ENCODE data around the gene GPR156. TPM values are rescaled to one million over a fixed set of nuclear protein-coding genes. Genes with fewer than 3 reads are reported as not detected.

The GPR156 gene
- total and polyA plus RNA-seq, 2 experiments from 2014 or later, result not detected

DNA sequence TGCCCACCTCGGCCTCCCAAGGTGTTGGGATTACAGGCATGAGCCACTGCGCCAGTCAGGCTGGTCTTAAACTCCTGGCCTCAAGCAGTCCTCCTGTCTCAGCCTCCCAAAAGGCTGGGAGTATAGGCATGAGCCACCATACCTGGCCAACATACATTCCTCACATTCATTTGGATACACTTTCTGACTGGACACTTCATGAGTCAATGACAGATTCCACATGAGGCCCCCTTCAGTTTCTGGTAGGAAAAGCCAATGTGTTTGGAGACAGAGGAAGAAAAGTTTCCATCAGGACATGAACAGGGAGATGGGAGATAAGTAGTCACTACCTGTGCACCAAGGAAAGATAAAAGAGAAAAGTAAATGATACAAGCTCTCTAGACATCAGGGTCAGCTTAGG, 141.3 kb downstream of the GPR156 start:
- H3K4me1 ChIP-seq (ENCODE audit: insufficient read depth), result peaks cover 27% of the 10 kb centered on the region
- H3K9me2 ChIP-seq (ENCODE audit: insufficient read depth), result no peaks in the 10 kb centered on the region
- H3K4me3 ChIP-seq, result no peak overlapping the region
- no peaks in the 10 kb centered on the region for H3K79me2 ChIP-seq (ENCODE audit: insufficient read depth)
- H3K27ac ChIP-seq, result no peak overlapping the region
- no peaks in the 10 kb centered on the region for H3K27me3 ChIP-seq (replicated peaks; ENCODE audit: insufficient read depth)
- H3F3A ChIP-seq (ENCODE audit: insufficient read depth), result peaks cover 20% of the 10 kb centered on the region
- H2AFZ ChIP-seq, result no peak overlapping the region
- H3K9ac ChIP-seq, result no peak overlapping the region
- no peak overlapping the region for H3K4me2 ChIP-seq (ENCODE audit: unreplicated experiment)
- in situ Hi-C loops (cut with MboI), result no loop called here
- H3K9me3 ChIP-seq (ENCODE audit: low read depth), result no peaks in the 10 kb centered on the region
- WGBS, 2 experiments (ENCODE audit: low coverage in 1 of 2, low lambda C conversion rate in 2 of 2, missing lambda C conversion rate in 2 of 2), result 100% methylated on average over 2 of the region's 2 CpGs
- no peaks in the 10 kb centered on the region for H3K36me3 ChIP-seq (ENCODE audit: low read depth)
- DNase-seq, result no peak
- H4K20me1 ChIP-seq (ENCODE audit: insufficient read depth), result no peaks in the 10 kb centered on the region
- TF ChIP-seq EZH2phosphoT487 (IDR thresholded peaks at IDR 0.05; ENCODE audit: insufficient read depth, low read depth) (no peak), EZH2 (IDR thresholded peaks at IDR 0.05; ENCODE audit: insufficient read depth, poor library complexity, severe bottlenecking) (no peak)

DNA sequence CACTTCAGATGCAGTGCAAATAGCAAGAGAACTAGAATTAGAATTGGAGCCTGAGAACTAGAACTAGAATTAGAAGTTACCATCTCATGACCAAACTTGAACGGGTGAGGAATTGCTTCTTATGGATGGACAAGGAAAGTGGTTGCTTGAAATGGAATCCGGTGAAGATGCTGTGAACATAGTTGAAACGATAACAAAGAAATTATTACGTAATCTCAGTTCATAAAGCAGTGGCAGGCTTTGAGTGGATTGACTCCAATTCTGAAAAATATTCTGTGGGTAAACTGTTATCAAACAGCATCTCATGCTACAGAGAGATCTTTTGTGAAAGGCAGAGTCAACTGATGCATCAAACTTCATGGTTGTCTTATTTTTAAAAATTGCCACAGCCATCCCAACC, 142.8 kb downstream of the GPR156 start:
- Histone ChIP-seq H3K9me3 (ENCODE audit: low read depth) (no peaks in the 10 kb centered on the region), H3K4me2 (ENCODE audit: unreplicated experiment) (no peak overlapping the region), H2AFZ (peak overlapping the region; percentile 40; the same call in 1 of the 2 replicates), H3K9ac (no peak overlapping the region), H3K4me3 (no peak overlapping the region), H3F3A (ENCODE audit: insufficient read depth) (peaks cover 20% of the 10 kb centered on the region), H4K20me1 (ENCODE audit: insufficient read depth) (no peaks in the 10 kb centered on the region), H3K36me3 (ENCODE audit: low read depth) (no peaks in the 10 kb centered on the region), H3K27ac (no peak overlapping the region), H3K9me2 (ENCODE audit: insufficient read depth) (no peaks in the 10 kb centered on the region), H3K4me1 (ENCODE audit: insufficient read depth) (peaks cover 27% of the 10 kb centered on the region), H3K27me3 (replicated peaks; ENCODE audit: insufficient read depth) (no peaks in the 10 kb centered on the region), H3K79me2 (ENCODE audit: insufficient read depth) (no peaks in the 10 kb centered on the region)
- no peak for DNase-seq
- no peak for TF ChIP-seq EZH2 (IDR thresholded peaks at IDR 0.05; ENCODE audit: insufficient read depth, poor library complexity, severe bottlenecking)
- no peak for TF ChIP-seq EZH2phosphoT487 (IDR thresholded peaks at IDR 0.05; ENCODE audit: insufficient read depth, low read depth)
- WGBS, 2 experiments (ENCODE audit: low coverage in 1 of 2, low lambda C conversion rate in 2 of 2, missing lambda C conversion rate in 2 of 2), result 56 to 61% methylated on average over 4 of the region's 4 CpGs
- in situ Hi-C loops (cut with MboI), result no loop called here

DNA sequence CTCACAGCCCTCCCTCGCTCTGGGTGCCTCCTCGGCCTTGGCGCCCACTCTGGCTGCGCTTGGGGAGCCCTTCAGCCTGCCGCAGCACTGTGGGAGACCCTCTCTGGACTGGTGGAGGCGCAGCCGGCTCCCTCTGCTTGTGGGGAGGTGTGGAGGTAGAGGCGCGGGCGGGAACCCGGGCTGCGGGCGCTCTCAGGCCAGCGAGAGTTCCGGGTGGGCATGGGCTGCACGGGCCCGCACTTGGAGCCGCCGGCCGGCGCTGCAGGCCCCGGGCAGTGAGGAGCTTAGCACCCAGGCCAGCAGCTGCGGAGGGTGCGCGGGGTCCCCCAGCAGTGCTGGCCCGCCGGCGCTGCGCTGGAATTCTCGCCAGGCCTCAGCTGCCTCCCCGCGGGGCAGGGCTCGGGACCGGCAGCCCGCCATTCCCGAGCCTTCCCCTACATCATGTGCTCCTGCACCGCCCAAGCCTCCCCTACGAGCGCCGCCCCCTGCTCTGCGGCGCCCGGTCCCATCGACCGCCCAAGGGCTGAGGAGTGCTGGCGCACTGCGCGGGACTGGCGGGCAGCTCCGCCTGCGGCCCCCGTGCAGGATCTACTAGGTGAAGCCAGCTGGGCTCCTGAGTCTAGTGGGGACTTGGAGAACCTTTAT, 144.8 kb downstream of the GPR156 start:
- Histone ChIP-seq H3K4me2 (ENCODE audit: unreplicated experiment) (no peak overlapping the region), H3K9me3 (ENCODE audit: low read depth) (no peaks in the 10 kb centered on the region), H2AFZ (no peak overlapping the region), H3K9ac (no peak overlapping the region), H4K20me1 (ENCODE audit: insufficient read depth) (no peaks in the 10 kb centered on the region), H3F3A (ENCODE audit: insufficient read depth) (peaks cover 12% of the 10 kb centered on the region), H3K79me2 (ENCODE audit: insufficient read depth) (no peaks in the 10 kb centered on the region), H3K4me3 (no peak overlapping the region), H3K9me2 (ENCODE audit: insufficient read depth) (no peaks in the 10 kb centered on the region), H3K36me3 (ENCODE audit: low read depth) (no peaks in the 10 kb centered on the region), H3K4me1 (ENCODE audit: insufficient read depth) (peaks cover 29% of the 10 kb centered on the region), H3K27ac (no peak overlapping the region), H3K27me3 (replicated peaks; ENCODE audit: insufficient read depth) (no peaks in the 10 kb centered on the region)
- no peak for TF ChIP-seq EZH2phosphoT487 (IDR thresholded peaks at IDR 0.05; ENCODE audit: insufficient read depth, low read depth)
- no peak for TF ChIP-seq EZH2 (IDR thresholded peaks at IDR 0.05; ENCODE audit: insufficient read depth, poor library complexity, severe bottlenecking)
- WGBS, 2 experiments (ENCODE audit: low coverage in 1 of 2, low lambda C conversion rate in 2 of 2, missing lambda C conversion rate in 2 of 2), result 96 to 97% methylated on average over 26 to 49 of the region's 52 CpGs
- in situ Hi-C loops (cut with MboI), result no loop called here
- no peak for DNase-seq

DNA sequence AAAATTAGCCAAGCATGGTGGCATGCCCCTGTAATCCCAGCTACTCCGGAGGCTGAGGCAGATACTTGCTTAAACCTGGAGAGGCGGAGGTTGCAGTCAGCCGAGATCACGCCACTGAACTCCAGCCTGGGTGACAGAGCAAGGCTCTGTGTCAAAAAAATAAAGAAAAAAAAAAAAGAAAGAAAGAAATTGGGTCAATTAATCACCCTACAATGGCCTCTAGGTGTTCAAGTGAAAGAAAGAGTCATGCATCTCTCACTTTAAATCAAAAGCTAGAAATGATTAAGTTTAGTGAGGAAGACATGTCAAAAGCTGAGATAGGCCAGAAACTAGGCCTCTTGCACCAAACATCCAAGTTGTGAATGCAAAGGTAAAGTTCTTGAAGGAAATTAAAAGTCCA, 145.9 kb downstream of the GPR156 start:
- Histone ChIP-seq H2AFZ (no peak overlapping the region), H3K4me2 (ENCODE audit: unreplicated experiment) (no peak overlapping the region), H4K20me1 (ENCODE audit: insufficient read depth) (no peaks in the 10 kb centered on the region), H3K4me3 (no peak overlapping the region), H3K79me2 (ENCODE audit: insufficient read depth) (no peaks in the 10 kb centered on the region), H3K9me3 (ENCODE audit: low read depth) (no peaks in the 10 kb centered on the region), H3K27me3 (replicated peaks; ENCODE audit: insufficient read depth) (no peaks in the 10 kb centered on the region), H3K9ac (no peak overlapping the region), H3K4me1 (ENCODE audit: insufficient read depth) (peaks cover 19% of the 10 kb centered on the region), H3K27ac (no peak overlapping the region), H3F3A (ENCODE audit: insufficient read depth) (peaks cover 10% of the 10 kb centered on the region), H3K9me2 (ENCODE audit: insufficient read depth) (no peaks in the 10 kb centered on the region), H3K36me3 (ENCODE audit: low read depth) (no peaks in the 10 kb centered on the region)
- TF ChIP-seq EZH2 (IDR thresholded peaks at IDR 0.05; ENCODE audit: insufficient read depth, poor library complexity, severe bottlenecking), result no peak
- TF ChIP-seq EZH2phosphoT487 (IDR thresholded peaks at IDR 0.05; ENCODE audit: insufficient read depth, low read depth), result no peak
- no peak for DNase-seq
- in situ Hi-C loops (cut with MboI), result no loop called here
- WGBS, 2 experiments (ENCODE audit: low coverage in 1 of 2, low lambda C conversion rate in 2 of 2, missing lambda C conversion rate in 2 of 2), result 93 to 96% methylated on average over 4 of the region's 4 CpGs
